Measurements from ENCODE around the gene AIRE. TPM values are rescaled to one million over a fixed set of nuclear protein-coding genes. Genes with fewer than 3 reads are reported as not detected.

The AIRE gene
- total RNA-seq, 1 experiment from 2014 or later: 0.09 TPM

DNA sequence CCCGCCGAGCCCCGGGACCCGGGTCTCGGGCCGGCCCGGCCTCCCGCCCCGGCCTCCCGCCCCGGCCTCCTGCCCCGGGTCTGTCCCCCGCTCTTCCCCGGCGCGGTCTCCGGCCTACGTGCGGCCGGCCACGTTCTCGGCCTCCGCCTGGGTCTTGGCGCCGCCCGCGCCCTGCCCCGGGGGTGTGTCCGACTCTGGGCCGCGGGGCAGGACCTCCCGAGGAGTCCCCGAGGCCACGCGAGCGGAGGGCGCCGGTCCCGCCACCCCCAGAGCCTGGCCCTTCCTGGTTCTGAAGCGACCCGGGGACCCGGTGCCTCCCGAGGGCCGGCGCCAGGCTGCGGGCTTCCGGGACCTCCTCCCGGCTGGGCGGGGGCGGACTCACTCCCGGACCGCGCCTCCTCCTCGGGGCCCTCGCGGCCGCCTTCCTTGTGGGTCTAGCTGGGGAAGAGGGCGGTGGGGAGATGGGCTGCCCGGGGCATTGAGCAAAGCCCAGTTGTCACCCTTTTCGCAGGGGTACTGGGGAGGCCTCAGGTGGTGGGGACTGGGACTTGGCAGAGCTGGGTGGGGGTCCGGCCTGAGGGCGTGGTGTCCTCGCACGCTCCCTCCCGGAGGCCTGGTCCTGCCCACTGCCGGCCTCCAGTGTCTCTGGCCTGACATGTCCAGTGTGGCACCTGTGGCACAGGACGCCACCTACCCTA, 14.7 kb downstream of the AIRE start:
- no peaks in the 10 kb centered on the region for H3K9me3 Mint-ChIP-seq
- H3K36me3 Mint-ChIP-seq: no peaks in the 10 kb centered on the region
- no peak overlapping the region; the same call in 1 of the 2 replicates for H3K27ac Mint-ChIP-seq
- peaks cover 11% of the 10 kb centered on the region for H3K27me3 Mint-ChIP-seq (ENCODE audit: low read depth)
- H3K4me1 Mint-ChIP-seq: peaks cover 34% of the 10 kb centered on the region
- H3K4me3 Mint-ChIP-seq: peak overlapping the region; percentile 76
- peak; percentile 13 for ATAC-seq
- ChIA-PET POLR2A (no interaction called here), CTCF (interaction anchor here (1.0 to 1.2 kb wide), 2 partner anchors 38 to 183 kb away, joined by 3 read pairs; no protein-coding TSS in a partner anchor)
- peak; percentile 42 for DNase-seq (ENCODE audit: low spot score)
- TF ChIP-seq ZNF263 (CRISPR knock-in tag; IDR thresholded peaks at IDR 0.05; ENCODE audit: low read depth) (no peak), SMAD4 (CRISPR knock-in tag; IDR thresholded peaks at IDR 0.05) (no peak), KAT7 (CRISPR knock-in tag; IDR thresholded peaks at IDR 0.05; ENCODE audit: borderline replicate concordance) (0 out of 2 replicates have a peak, but pooled peaks have one; percentile 32), ATF1 (CRISPR knock-in tag; IDR thresholded peaks at IDR 0.05) (no peak)
- TF ChIP-seq, protein P1, sequence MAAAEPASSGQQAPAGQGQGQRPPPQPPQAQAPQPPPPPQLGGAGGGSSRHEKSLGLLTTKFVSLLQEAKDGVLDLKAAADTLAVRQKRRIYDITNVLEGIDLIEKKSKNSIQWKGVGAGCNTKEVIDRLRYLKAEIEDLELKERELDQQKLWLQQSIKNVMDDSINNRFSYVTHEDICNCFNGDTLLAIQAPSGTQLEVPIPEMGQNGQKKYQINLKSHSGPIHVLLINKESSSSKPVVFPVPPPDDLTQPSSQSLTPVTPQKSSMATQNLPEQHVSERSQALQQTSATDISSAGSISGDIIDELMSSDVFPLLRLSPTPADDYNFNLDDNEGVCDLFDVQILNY (CRISPR knock-in tag; IDR thresholded peaks at IDR 0.05): peak; percentile 81; the same call in 1 of the 2 replicates

DNA sequence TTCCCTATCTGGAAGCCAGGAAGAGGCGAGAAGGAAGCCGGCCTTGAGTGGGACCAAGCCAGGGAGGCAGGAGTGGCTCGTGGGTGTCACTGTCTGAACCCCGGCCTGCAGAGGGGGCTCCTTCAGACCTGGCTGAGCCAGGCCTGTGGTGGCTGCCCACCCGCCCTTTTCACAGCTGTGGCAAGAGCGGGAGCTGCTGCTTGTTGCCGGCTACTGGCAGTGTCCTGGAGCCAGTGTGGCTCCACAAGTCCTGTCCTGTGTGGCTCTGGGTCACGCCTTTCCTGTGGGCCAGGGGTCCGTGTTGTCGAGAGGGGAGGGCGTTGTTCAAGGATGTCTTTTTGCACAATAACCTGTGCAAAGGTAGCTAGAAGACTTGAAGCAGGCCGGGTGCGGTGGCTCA, 15.5 kb downstream of the AIRE start:
- no peak overlapping the region; the same call in 1 of the 2 replicates for H3K27ac Mint-ChIP-seq
- no peaks in the 10 kb centered on the region for H3K9me3 Mint-ChIP-seq
- H3K36me3 Mint-ChIP-seq: no peaks in the 10 kb centered on the region
- H3K27me3 Mint-ChIP-seq (ENCODE audit: low read depth): peaks cover 11% of the 10 kb centered on the region
- no peak for TF ChIP-seq NFYB (CRISPR knock-in tag; conservative IDR thresholded peaks at IDR 0.05; ENCODE audit: low read depth)
- peaks cover 34% of the 10 kb centered on the region for H3K4me1 Mint-ChIP-seq
- peak overlapping the region; percentile 76 for H3K4me3 Mint-ChIP-seq
- POLR2A ChIA-PET: no interaction called here
- DNase-seq (ENCODE audit: low spot score): peak; percentile 28
- ATAC-seq: no peak
- CTCF ChIA-PET: interaction anchor here (0.8 to 1.4 kb wide), 4 partner anchors 9 to 183 kb away, joined by 3 to 4 read pairs (median 4); no protein-coding TSS in a partner anchor

DNA sequence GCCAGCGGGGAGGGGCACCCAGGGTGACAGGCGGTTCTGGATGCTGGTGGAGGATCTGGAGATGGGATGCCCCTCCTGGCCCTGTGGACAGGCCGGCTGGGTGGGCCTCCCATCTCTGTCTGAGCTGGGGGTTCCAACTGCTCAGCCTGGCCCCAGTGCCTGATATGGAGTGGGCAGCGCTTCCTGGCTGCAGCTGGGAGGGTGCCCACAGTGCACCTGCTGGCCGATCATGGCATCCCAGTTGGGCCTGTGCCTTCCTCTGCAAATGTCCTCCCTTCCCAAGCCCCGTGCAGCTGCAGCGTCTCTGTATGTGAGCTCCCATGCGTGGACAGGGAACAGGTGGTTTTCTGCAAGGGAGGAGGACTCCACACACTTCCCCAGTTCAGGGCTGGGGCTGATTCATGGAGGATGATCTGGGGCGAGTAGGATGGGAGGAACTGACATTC, 16.3 kb downstream of the AIRE start:
- Mint-ChIP-seq H3K9me3 (no peaks in the 10 kb centered on the region), H3K27ac (no peak overlapping the region), H3K4me3 (no peak overlapping the region), H3K27me3 (ENCODE audit: low read depth) (peaks cover 11% of the 10 kb centered on the region), H3K4me1 (peaks cover 34% of the 10 kb centered on the region), H3K36me3 (0 out of 2 replicates have a peak, but pooled peaks cover 2% of the 10 kb centered on the region)
- no peak for DNase-seq (ENCODE audit: low spot score)
- ATAC-seq: no peak
- TF ChIP-seq TEAD1 (CRISPR knock-in tag; IDR thresholded peaks at IDR 0.05) (no peak), OVOL2 (CRISPR knock-in tag; IDR thresholded peaks at IDR 0.05; ENCODE audit: borderline replicate concordance) (no peak), SMAD4 (CRISPR knock-in tag; IDR thresholded peaks at IDR 0.05) (no peak), GTF2I (CRISPR knock-in tag; conservative IDR thresholded peaks at IDR 0.05) (no peak), NFYB (CRISPR knock-in tag; conservative IDR thresholded peaks at IDR 0.05; ENCODE audit: low read depth) (no peak), HMGA2 (CRISPR knock-in tag; IDR thresholded peaks at IDR 0.05) (no peak), JUN (CRISPR knock-in tag; IDR thresholded peaks at IDR 0.05) (no peak)
- TF ChIP-seq, protein P2, sequence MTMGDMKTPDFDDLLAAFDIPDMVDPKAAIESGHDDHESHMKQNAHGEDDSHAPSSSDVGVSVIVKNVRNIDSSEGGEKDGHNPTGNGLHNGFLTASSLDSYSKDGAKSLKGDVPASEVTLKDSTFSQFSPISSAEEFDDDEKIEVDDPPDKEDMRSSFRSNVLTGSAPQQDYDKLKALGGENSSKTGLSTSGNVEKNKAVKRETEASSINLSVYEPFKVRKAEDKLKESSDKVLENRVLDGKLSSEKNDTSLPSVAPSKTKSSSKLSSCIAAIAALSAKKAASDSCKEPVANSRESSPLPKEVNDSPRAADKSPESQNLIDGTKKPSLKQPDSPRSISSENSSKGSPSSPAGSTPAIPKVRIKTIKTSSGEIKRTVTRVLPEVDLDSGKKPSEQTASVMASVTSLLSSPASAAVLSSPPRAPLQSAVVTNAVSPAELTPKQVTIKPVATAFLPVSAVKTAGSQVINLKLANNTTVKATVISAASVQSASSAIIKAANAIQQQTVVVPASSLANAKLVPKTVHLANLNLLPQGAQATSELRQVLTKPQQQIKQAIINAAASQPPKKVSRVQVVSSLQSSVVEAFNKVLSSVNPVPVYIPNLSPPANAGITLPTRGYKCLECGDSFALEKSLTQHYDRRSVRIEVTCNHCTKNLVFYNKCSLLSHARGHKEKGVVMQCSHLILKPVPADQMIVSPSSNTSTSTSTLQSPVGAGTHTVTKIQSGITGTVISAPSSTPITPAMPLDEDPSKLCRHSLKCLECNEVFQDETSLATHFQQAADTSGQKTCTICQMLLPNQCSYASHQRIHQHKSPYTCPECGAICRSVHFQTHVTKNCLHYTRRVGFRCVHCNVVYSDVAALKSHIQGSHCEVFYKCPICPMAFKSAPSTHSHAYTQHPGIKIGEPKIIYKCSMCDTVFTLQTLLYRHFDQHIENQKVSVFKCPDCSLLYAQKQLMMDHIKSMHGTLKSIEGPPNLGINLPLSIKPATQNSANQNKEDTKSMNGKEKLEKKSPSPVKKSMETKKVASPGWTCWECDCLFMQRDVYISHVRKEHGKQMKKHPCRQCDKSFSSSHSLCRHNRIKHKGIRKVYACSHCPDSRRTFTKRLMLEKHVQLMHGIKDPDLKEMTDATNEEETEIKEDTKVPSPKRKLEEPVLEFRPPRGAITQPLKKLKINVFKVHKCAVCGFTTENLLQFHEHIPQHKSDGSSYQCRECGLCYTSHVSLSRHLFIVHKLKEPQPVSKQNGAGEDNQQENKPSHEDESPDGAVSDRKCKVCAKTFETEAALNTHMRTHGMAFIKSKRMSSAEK (CRISPR knock-in tag; IDR thresholded peaks at IDR 0.05; ENCODE audit: borderline replicate concordance): no peak
- TF ChIP-seq, protein P3, sequence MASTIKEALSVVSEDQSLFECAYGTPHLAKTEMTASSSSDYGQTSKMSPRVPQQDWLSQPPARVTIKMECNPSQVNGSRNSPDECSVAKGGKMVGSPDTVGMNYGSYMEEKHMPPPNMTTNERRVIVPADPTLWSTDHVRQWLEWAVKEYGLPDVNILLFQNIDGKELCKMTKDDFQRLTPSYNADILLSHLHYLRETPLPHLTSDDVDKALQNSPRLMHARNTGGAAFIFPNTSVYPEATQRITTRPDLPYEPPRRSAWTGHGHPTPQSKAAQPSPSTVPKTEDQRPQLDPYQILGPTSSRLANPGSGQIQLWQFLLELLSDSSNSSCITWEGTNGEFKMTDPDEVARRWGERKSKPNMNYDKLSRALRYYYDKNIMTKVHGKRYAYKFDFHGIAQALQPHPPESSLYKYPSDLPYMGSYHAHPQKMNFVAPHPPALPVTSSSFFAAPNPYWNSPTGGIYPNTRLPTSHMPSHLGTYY (CRISPR knock-in tag; IDR thresholded peaks at IDR 0.05): no peak
- TF ChIP-seq, protein P4, sequence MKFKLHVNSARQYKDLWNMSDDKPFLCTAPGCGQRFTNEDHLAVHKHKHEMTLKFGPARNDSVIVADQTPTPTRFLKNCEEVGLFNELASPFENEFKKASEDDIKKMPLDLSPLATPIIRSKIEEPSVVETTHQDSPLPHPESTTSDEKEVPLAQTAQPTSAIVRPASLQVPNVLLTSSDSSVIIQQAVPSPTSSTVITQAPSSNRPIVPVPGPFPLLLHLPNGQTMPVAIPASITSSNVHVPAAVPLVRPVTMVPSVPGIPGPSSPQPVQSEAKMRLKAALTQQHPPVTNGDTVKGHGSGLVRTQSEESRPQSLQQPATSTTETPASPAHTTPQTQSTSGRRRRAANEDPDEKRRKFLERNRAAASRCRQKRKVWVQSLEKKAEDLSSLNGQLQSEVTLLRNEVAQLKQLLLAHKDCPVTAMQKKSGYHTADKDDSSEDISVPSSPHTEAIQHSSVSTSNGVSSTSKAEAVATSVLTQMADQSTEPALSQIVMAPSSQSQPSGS (CRISPR knock-in tag; IDR thresholded peaks at IDR 0.05; ENCODE audit: borderline replicate concordance, low read depth): no peak
- TF ChIP-seq, protein P5, sequence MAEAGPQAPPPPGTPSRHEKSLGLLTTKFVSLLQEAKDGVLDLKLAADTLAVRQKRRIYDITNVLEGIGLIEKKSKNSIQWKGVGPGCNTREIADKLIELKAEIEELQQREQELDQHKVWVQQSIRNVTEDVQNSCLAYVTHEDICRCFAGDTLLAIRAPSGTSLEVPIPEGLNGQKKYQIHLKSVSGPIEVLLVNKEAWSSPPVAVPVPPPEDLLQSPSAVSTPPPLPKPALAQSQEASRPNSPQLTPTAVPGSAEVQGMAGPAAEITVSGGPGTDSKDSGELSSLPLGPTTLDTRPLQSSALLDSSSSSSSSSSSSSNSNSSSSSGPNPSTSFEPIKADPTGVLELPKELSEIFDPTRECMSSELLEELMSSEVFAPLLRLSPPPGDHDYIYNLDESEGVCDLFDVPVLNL (CRISPR knock-in tag; IDR thresholded peaks at IDR 0.05; ENCODE audit: borderline replicate concordance, low read depth): no peak
- TF ChIP-seq, protein P6, sequence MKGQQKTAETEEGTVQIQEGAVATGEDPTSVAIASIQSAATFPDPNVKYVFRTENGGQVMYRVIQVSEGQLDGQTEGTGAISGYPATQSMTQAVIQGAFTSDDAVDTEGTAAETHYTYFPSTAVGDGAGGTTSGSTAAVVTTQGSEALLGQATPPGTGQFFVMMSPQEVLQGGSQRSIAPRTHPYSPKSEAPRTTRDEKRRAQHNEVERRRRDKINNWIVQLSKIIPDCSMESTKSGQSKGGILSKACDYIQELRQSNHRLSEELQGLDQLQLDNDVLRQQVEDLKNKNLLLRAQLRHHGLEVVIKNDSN (CRISPR knock-in tag; IDR thresholded peaks at IDR 0.05): no peak
- ChIA-PET CTCF (interaction anchor here (1.3 to 1.4 kb wide), 3 partner anchors 32 to 36 kb away, joined by 3 to 6 read pairs (median 4); no protein-coding TSS in a partner anchor), POLR2A (no interaction called here)
